ENCODE measurements around the gene TAGLN.
"Not testable (repeated sequence)": the region's sequence is repeated elsewhere in the genome, so short reads cannot be mapped to it uniquely, and the experiment has no call there.

Gene TAGLN

GRCh38 chr11:117197006-117197405 is 2.2 kb upstream of the TAGLN start:
- DNase-seq, result no peak

- DNase-seq, result no peak
These were observed 1.4 kb upstream of the TAGLN start for GRCh38 chr11:117197516-117198456.

- DNase-seq, result no peak
These were observed 557 bp upstream of the TAGLN start for GRCh38 chr11:117198613-117199012.

- DNase-seq, result no peak
These were observed 994 bp downstream of the TAGLN start for GRCh38 chr11:117199916-117200812.

GRCh38 chr11:117200813-117201657 is 1.9 kb downstream of the TAGLN start:
- DNase-seq, result no peak

GRCh38 chr11:117201658-117202305 is 2.6 kb downstream of the TAGLN start:
- DNase-seq, result no peak

GRCh38 chr11:117202386-117203068 is 3.4 kb downstream of the TAGLN start:
- DNase-seq, result no peak

- no peak for DNase-seq
These were observed 3.9 kb downstream of the TAGLN start for GRCh38 chr11:117203069-117203407.

- no peak for DNase-seq
These were observed 5.3 kb downstream of the TAGLN start for GRCh38 chr11:117204283-117205080.

GRCh38 chr11:117205211-117205818 is 6.1 kb downstream of the TAGLN start:
- DNase-seq, result no peak

- not testable (repeated sequence) for DNase-seq
These were observed 6.9 kb downstream of the TAGLN start for GRCh38 chr11:117206111-117206510.

- DNase-seq, result not testable (repeated sequence)
These were observed 7.7 kb downstream of the TAGLN start for GRCh38 chr11:117206859-117207258.

GRCh38 chr11:117207481-117207880 is 8.3 kb downstream of the TAGLN start:
- DNase-seq, result not testable (repeated sequence)

- DNase-seq, result not testable (repeated sequence)
These were observed 9.5 kb downstream of the TAGLN start for GRCh38 chr11:117208710-117209109.

- DNase-seq, result not testable (repeated sequence)
These were observed 10.4 kb downstream of the TAGLN start for GRCh38 chr11:117209351-117210125.

GRCh38 chr11:117210620-117211019 is 11.4 kb downstream of the TAGLN start:
- DNase-seq, result no peak

GRCh38 chr11:117212697-117213355 is 13.7 kb downstream of the TAGLN start:
- no peak for DNase-seq

- DNase-seq, result no peak
These were observed 15.4 kb downstream of the TAGLN start for GRCh38 chr11:117214404-117215110.

Measured in suppressor macrophage treated with lipopolysaccharide for 1 hour (primary cell).